GM19035 (cell line): ENCODE results near the gene ADARB1.

Experiments used
- ATAC-seq: cut with Tn5 transposase; IDR thresholded peaks from one replicate; pipeline ENCODE4 v1.9.1; 2021; ENCODE audit not compliant: unreplicated experiment

ADARB1 gene

GRCh38 chr21:45074818-45075595, 627 bp downstream of the ADARB1 start:
- peak; percentile 27 for ATAC-seq

GRCh38 chr21:45075596-45076244, 1.3 kb downstream of the ADARB1 start:
- no peak for ATAC-seq

DNA sequence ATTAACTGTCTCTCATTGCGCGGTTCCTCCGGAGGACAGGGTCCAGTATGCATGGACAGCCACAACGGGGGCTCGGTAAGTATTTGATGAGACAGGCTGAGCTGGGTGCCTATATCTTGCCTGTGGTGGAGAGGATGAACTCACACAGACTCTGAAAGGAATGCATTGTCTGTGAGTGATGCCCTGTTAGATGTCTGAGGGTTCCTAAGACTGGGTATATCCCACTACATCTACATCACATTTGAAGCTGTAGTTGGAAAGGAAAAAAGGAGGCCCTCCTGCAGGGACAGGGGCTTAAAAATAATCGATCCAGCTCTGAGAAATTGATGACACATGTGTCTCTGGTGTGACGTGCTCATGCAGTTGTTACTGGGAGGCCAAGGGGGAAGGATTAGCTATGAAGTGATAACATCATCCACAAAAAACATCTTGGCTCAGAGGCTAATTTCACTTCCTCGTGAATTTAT, 1.9 kb downstream of the ADARB1 start:
- ATAC-seq, result no peak

GRCh38 chr21:45078371-45078770, 4.0 kb downstream of the ADARB1 start:
- ATAC-seq, result no peak

DNA sequence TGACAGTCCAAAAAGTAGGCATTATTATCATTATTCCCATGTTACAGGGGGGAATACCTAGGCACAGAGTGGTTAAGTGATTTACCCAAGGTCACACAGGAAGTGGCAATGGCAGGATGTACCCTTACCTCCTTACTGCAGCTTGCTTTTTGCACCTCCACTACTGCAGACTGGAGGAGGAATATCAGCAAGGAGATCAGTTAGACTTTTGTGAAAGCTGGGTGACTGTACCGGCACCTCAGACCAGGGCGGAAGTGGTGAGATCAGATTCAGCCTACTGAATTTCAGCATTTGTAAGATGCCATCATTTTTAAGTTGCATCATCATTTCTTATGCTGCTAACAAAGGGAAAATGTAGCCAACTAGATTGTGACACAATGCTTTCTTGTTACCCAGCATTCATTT, 4.5 kb downstream of the ADARB1 start:
- no peak for ATAC-seq

DNA sequence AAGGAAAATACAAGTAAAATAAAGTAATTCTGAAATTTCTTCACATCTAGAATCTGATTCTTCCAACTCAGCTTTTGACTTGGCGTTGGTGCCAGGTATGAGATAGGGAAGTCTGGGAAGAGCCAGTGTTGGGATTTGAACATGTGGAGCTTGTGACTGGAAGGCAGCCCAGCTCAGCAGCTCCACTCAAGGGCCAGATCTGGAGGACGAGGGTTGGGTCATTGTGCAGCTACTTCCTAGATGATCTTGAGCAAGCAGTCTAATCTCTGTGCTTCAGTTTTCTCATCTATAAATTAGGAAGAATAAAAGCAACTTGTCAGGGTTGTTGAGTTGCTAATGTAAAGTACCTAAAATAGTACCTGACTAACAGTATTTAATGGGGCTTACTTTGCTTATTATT, 5.0 kb downstream of the ADARB1 start:
- ATAC-seq, result no peak

DNA sequence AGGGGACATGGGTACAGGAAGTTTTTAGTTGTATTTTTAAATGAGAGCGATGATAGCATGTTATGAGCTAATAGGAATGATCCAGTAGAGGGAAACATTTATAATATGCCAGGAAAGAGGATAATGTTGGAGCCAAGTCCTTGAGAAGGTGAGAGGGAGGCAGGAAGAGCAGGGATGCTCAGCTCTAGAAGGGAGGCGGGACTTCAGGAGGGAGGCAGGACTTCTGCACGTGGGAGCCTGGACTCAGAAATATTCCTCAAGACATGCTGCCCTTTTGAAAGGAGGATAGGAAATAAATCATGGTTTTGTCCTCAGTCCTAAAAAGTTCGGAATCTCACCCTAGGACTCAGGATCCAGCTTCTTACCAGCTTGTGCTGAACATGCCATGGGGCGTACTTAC, 5.9 kb downstream of the ADARB1 start:
- no peak for ATAC-seq

DNA sequence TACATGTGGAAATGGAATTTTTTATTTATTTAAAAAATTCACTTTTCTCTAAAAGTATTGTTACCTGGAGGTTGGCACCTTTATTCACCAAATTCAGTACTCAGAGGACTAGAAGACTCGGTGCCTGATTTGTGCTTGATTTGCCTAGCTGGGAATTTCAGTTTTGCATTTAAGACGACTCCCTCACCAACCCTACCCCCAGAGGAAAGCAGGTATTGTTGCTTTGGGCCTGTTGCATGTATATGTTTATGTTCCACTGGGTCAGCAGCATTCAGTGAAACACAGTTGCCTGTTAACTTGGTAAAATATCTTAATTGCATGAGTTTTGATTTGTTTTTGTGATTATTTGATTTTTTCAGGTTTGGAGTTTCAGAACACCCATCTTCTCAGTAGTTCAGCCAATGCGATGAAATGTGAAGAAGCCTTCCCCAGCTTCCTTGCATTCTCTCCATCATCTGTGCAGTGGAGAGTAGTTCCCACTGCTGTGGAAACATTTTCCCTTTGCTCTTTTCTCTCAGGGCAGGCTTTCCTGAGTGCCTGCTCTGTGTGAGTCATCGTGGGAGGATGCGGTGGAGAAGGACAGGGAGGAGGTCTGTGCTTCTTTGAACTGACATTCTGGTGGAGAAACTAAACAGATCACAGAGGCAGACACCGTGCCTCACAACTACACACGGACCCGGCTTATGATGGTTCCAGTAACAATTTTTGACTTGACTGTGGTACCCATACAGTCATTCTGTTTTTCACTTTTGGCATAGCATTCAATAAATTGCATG, 6.4 kb downstream of the ADARB1 start:
- no peak for ATAC-seq

GRCh38 chr21:45081636-45082035, 7.3 kb downstream of the ADARB1 start:
- ATAC-seq, result no peak

- ATAC-seq, result no peak
Observed at GRCh38 chr21:45082736-45083135, 8.4 kb downstream of the ADARB1 start.

- ATAC-seq, result no peak
Observed at GRCh38 chr21:45084121-45084520, 9.7 kb downstream of the ADARB1 start.

- ATAC-seq, result no peak
Observed at GRCh38 chr21:45084881-45085536, 10.6 kb downstream of the ADARB1 start.

DNA sequence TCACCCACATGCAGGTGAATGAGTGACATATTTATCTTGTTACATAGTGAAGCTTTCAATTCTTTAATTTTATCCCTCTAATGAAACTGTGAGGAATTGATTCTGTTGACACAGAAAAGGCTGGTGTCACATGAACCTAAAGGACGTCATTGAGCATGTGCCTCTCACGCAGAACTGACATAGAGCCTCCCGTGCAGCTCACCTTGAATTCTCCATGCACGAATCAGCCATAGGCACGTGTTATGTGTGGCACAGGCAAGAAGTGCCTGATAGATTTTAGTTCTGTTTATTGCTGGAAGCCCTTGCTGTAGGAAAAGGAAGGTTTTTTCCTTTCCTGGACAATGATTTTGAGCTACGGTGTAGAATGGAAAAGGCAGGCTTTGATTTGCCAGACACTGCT, 11.3 kb downstream of the ADARB1 start:
- ATAC-seq, result no peak

DNA sequence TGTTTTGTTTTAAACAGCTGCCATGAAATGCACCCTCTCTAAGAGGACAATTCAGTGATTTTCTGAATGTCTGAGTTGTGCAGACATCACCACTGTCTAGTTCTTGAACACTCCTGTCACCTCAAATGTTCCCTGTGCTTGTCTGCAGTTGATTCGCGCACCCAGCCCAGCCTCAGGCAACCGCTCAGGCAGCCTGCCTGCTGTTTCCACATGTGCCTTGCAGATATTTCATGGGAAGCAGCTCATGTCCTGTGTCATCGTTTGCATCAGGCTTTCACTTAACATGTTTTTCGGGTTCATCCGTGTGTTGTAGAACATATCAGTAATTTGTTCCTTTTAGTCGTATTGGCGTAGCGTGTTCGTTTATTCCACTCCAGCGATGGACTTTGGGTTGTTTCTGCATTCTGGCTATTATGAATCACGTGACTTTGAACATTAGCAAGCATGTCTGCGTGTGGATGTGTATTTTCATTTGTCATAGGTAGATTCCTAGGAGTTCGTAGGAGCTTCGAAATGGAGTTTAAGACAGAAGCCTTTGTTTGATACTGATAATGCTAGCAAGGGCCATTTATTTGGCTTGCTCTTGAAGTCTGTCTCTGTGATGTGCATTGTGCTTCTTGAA, 12.1 kb downstream of the ADARB1 start:
- no peak for ATAC-seq

DNA sequence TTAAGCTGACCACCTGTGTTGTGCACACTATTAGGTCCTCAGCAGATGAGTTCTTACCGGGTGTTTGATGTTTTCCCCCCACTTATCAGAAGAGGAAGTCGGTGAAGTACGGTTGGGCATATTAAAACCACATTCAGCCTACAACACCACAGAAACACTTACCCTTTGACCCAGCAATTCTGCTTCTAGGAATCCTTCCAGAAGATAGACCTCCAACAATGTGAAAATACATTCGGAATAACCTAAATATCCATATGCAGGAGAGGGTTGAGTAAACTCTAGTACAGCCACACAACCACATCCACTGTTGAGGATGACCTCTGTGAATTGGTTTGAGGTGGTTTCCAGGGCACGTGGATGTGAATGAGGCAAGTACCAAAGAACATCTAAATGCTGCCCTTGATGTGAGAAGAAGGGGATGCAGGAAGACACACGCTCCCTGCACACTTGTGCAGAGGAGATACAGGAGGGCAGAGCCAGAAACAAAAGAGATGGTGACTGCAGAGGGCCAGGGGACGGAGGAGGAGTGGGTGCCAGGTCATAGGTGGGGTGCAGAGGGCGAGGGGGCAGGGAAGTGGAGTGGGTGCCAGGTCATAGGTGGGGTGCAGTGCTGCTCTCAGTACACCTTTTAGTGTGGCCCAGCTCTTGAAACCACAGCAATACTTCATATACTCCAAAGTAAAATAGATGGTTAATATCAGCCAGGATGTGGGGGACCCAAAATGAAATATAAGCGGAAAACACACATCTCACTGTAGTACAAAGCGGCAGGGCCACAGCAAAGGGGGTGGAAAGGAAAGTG, 12.8 kb downstream of the ADARB1 start:
- no peak for ATAC-seq

GRCh38 chr21:45088116-45088515, 13.7 kb downstream of the ADARB1 start:
- ATAC-seq, result no peak

DNA sequence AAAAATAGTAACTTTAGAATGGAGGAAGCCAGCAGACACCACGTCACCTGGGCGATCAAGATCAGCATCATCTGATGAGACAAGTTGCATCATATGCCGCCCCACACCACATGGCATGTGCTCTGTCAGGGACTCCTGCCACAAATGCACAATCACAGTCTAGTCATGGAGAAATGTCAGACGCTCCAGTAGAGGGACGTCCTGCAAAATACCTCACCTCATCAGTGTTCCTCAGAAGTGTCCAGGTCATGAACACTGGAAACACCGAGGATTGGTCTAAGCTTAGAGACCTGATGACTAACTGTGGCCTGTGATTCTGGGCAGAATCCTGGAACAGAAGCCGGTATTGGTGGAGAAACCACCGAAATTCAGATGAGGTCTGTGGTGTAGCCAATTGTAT, 14.3 kb downstream of the ADARB1 start:
- ATAC-seq, result no peak

GRCh38 chr21:45089964-45090363, 15.6 kb downstream of the ADARB1 start:
- no peak for ATAC-seq

- ATAC-seq, result no peak
Observed at GRCh38 chr21:45090966-45091365, 16.6 kb downstream of the ADARB1 start.
